Tibial artery (tissue), 4 donors: ENCODE data around the gene RECK.

ENCODE experiments used
- DNase-seq, 2 donors: peaks; one replicate each; pipeline ENCODE4 v3.0.0-alpha.2; 2019
- H3K27ac ChIP-seq, 2 donors: fragments of 200-600 bp; sonication (generic) in 1 of 2; 1 replicate in 1 of 2; 2 replicates in 1 of 2; pipeline ENCODE4 v1.5.1; 2018 to 2019; ENCODE audit warnings: mild to moderate bottlenecking in 1 of 2
- H3K27me3 ChIP-seq, 2 donors: fragments of 200-600 bp; sonication (generic) in 1 of 2; one replicate each; pipeline versions ENCODE4 v1.5.1 to v1.6.0; 2016 to 2019
- H3K36me3 ChIP-seq, 3 donors: fragments of 200-600 bp; sonication (generic) in 2 of 3; one replicate each; pipeline ENCODE4 v1.5.1; 2016 to 2019; ENCODE audit warnings: mild to moderate bottlenecking in 2 of 3
- H3K4me1 ChIP-seq, 4 donors: fragments of 200-600 bp; sonication (generic) in 2 of 4; 1 replicate in 3 of 4; 2 replicates in 1 of 4; pipeline ENCODE4 v1.5.1; 2016 to 2019
- H3K4me3 ChIP-seq, 2 donors: fragments of 200-600 bp; sonication (generic) in 1 of 2; 1 replicate in 1 of 2; 2 replicates in 1 of 2; pipeline ENCODE4 v1.5.1; 2018 to 2019; ENCODE audit warnings: mild to moderate bottlenecking in 2 of 2
- H3K9me3 ChIP-seq, 3 donors: fragments of 200-600 bp; sonication (generic) in 1 of 3; one replicate each; pipeline ENCODE4 v1.5.1; 2016 to 2019
- CTCF ChIP-seq, 2 experiments: fragments of 200-600 bp in 1 of 2; fragments of 450-650 bp in 1 of 2; IDR thresholded peaks; one replicate each; pipeline ENCODE4 v1.5.1; 2017 to 2019; ENCODE audit warnings: antibody characterized with exemption in 2 of 2, mild to moderate bottlenecking in 1 of 2, moderate library complexity in 1 of 2
- intact Hi-C: fragments of 100-400 bp; cut with DNase I; formaldehyde crosslinking; loops from one replicate; pipeline ENCODE4 v1.15.0; 2023; ENCODE audit warnings: low total_unique reads

The RECK gene

DNA sequence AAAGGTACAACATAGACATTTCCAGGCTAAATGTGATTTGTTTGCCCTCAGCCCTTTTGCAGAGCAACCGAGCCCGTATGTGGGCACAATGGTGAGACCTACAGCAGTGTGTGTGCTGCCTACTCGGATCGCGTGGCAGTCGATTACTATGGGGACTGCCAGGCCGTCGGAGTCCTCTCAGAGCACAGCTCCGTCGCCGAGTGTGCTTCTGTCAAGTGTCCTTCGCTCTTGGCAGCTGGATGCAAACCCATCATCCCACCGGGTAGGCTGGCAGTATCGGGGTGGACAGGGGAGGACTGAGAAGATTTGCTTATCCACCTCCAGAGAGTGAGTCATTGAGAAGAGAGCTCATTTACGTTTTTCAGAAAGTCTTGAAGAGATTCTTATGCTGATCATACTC, 82.0 kb downstream of the RECK start:
- H3K36me3 ChIP-seq, result peaks cover 29 to 70% (median 52%) of the 10 kb centered on the region in 3 donors
- intact Hi-C loops, result no loop called here
- H3K4me1 ChIP-seq, result no peaks in the 10 kb centered on the region
- TF ChIP-seq CTCF (IDR thresholded peaks at IDR 0.05), result no peak
- H3K9me3 ChIP-seq, result no peaks in the 10 kb centered on the region
- H3K4me3 ChIP-seq, result no peak overlapping the region
- H3K27ac ChIP-seq, result no peak overlapping the region
- H3K27me3 ChIP-seq, result no peaks in the 10 kb centered on the region
- no peak for DNase-seq

- Histone ChIP-seq H3K4me1 (no peaks in the 10 kb centered on the region), H3K9me3 (no peaks in the 10 kb centered on the region), H3K36me3 (peaks cover 30 to 70% (median 52%) of the 10 kb centered on the region in 3 donors), H3K27ac (no peak overlapping the region), H3K27me3 (no peaks in the 10 kb centered on the region), H3K4me3 (no peak overlapping the region)
- TF ChIP-seq CTCF (IDR thresholded peaks at IDR 0.05), result no peak
- DNase-seq, result no peak
- intact Hi-C loops, result no loop called here
Observed at GRCh38 chr9:36119476-36119875, 82.8 kb downstream of the RECK start.

GRCh38 chr9:36120705-36121104, 84.0 kb downstream of the RECK start:
- intact Hi-C loops, result no loop called here
- Histone ChIP-seq H3K27me3 (no peaks in the 10 kb centered on the region), H3K27ac (no peak overlapping the region), H3K4me3 (no peak overlapping the region), H3K4me1 (no peaks in the 10 kb centered on the region), H3K9me3 (no peaks in the 10 kb centered on the region), H3K36me3 (peaks cover 30 to 78% (median 52%) of the 10 kb centered on the region in 3 donors)
- no peak for DNase-seq
- TF ChIP-seq CTCF (IDR thresholded peaks at IDR 0.05), result no peak

DNA sequence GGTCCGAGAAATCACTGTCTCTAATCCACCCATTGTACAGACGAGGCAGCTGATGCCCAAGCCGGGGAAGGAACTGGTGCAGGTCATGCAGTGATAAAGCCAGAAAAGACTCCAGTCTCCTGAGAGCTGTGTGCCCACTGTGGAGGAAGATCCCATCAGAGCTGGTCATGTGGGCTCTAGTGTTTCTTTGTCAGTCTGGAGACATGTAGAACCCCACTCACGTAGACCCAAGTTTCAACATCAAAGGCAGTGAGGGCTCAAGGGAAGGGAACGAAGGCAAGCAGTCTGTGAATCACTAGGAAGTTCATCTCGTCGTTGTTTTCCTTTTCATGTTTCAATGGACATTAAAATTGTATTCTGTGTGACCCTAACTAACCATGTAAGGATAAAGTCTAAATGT, 85.3 kb downstream of the RECK start:
- intact Hi-C loops, result no loop called here
- no peak for TF ChIP-seq CTCF (IDR thresholded peaks at IDR 0.05)

DNA sequence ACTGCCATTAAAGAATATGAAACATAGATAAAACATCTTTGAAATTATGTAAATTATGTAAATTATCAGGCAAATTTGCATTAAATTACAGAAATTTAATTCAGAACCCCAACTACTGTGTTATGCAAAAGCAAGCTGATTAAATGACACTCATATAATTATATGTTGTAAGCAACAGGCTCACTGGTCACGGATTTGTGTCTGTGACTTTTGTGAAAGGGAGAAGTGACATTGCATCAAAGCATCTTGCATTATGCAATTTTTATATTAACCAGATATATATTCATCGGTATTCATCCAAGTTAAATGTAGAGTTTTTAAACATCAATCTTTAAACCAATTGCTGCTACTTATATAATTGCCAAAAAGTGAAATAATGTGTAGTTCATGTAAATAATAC, 86.8 kb downstream of the RECK start:
- no peak overlapping the region for H3K27ac ChIP-seq
- H3K27me3 ChIP-seq, result no peaks in the 10 kb centered on the region
- H3K4me3 ChIP-seq, result no peak overlapping the region
- intact Hi-C loops, result no loop called here
- H3K36me3 ChIP-seq, result peaks cover 22 to 55% (median 34%) of the 10 kb centered on the region in 3 donors
- TF ChIP-seq CTCF (IDR thresholded peaks at IDR 0.05), result no peak
- no peaks in the 10 kb centered on the region for H3K9me3 ChIP-seq
- no peak for DNase-seq
- H3K4me1 ChIP-seq, result no peaks in the 10 kb centered on the region

More for the DNA sequence above, 85.3 kb downstream of the RECK start:
- DNase-seq, result no peak
- H3K9me3 ChIP-seq, result no peaks in the 10 kb centered on the region
- H3K4me1 ChIP-seq, result no peaks in the 10 kb centered on the region
- H3K36me3 ChIP-seq, result peaks cover 28 to 69% (median 49%) of the 10 kb centered on the region in 3 donors
- no peak overlapping the region for H3K27ac ChIP-seq
- no peaks in the 10 kb centered on the region for H3K27me3 ChIP-seq
- no peak overlapping the region for H3K4me3 ChIP-seq
